ENCODE data around the gene CCR5AS.
A peak's percentile ranks its signal among the peaks of the same experiment; 100 is the strongest.

CCR5AS gene

DNA sequence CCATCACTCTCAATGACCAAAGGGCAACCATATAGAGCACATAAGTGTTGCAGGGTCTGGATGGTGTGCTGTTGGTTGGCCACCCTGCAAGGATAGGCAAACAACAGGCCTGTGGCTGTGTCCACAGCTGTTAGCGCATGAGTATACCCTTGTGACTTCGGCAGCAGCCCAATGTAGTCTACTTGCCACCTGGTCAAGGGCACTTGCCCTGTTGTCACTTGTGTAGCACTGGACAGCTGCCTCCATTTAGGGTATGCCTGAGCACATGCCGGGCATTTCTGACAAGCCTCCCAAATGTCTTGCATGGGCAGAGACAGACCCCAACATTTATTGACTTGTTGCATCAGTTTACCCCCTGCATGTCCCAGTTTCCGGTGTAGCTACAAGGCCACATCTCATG lies 12.9 kb upstream of the CCR5AS start:
- no peak for ATAC-seq
- Mint-ChIP-seq H3K27me3 (no peaks in the 10 kb centered on the region), H3K9me3 (no peaks in the 10 kb centered on the region), H3K4me1 (ENCODE audit: low read depth in 2 of 2) (no peaks in the 10 kb centered on the region), H3K27ac (no peak overlapping the region), H3K4me3 (no peak overlapping the region), H3K36me3 (no peaks in the 10 kb centered on the region)
- DNase-seq (ENCODE audit: low spot score) = no peak

DNA sequence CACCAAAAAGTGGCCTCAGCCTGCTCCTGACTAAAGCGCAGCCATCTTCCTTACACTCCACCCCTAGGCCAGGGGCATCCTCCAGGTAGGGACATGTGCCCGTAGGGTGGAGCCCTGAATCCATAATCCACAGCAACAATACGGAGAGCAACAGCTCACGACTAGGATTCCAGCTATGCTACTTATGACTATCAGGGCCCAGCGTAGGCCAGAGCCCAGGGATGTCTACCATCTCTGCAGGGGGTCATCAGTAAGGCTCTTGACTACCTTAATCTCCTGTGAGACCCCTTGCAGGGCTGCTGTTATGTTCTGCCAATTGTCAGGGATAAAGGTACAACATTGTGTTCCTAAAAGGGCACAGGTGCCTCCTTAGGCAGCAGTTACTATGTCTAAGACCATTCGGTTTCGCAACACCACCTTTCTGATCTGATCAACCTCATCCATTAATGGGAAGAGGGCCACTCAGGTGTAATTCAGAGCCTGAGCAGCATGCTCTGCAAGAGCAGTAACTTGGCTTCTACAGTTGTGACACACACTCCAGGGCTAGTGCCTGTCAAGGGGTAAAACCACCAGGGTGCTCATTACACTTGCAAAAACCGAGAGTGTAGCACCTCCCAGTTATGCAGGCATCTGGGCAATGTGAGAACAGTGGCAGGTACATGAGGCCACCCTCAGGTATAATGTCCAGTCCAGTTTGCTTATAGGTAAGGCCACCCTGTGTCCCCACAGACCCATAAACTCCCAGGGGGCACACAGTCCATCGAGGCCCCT lies 11.2 kb upstream of the CCR5AS start:
- no peak overlapping the region for H3K4me3 Mint-ChIP-seq
- DNase-seq (ENCODE audit: low spot score) (peak; percentile 44), ATAC-seq (no peak)
- no peaks in the 10 kb centered on the region for H3K27me3 Mint-ChIP-seq
- H3K4me1 Mint-ChIP-seq (ENCODE audit: low read depth in 2 of 2) = no peaks in the 10 kb centered on the region
- no peaks in the 10 kb centered on the region for H3K9me3 Mint-ChIP-seq
- H3K27ac Mint-ChIP-seq = no peak overlapping the region
- no peaks in the 10 kb centered on the region for H3K36me3 Mint-ChIP-seq

DNA sequence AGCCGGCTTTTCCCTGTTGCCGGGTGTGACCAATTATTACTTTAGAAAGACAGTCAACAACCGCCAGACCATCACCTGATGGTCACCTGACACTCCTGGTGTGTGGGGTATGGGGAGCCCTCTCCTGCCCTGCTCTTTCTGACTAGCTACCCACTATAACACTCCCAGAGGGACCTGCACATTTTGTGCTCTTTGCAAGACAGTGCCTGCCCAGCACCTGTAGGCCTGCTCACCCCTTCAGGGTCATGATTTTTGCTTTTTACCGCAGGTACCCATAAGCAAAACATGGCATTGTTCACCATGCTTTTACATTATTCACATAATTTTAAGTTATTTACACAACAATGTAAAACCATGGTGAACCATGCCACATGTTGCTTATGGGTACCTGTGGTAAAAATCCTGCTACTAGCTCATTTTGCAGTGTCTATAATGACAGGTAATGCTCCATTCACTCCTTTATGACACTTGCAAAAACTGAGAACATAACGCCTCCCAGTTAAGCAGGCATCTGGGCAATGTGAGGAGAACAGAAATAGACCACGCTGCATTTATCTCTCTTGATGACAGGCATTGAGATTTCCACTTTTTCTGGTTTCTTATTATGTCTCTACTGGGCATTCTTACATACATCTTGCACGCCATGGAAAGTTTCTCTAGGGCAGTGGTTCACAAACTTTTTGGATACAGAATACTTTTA lies 10.1 kb upstream of the CCR5AS start:
- Mint-ChIP-seq H3K27me3 (no peaks in the 10 kb centered on the region), H3K4me1 (ENCODE audit: low read depth in 2 of 2) (no peaks in the 10 kb centered on the region), H3K9me3 (no peaks in the 10 kb centered on the region), H3K27ac (no peak overlapping the region), H3K4me3 (no peak overlapping the region), H3K36me3 (no peaks in the 10 kb centered on the region)
- DNase-seq (ENCODE audit: low spot score) = peak; percentile 10
- ATAC-seq = no peak

DNA sequence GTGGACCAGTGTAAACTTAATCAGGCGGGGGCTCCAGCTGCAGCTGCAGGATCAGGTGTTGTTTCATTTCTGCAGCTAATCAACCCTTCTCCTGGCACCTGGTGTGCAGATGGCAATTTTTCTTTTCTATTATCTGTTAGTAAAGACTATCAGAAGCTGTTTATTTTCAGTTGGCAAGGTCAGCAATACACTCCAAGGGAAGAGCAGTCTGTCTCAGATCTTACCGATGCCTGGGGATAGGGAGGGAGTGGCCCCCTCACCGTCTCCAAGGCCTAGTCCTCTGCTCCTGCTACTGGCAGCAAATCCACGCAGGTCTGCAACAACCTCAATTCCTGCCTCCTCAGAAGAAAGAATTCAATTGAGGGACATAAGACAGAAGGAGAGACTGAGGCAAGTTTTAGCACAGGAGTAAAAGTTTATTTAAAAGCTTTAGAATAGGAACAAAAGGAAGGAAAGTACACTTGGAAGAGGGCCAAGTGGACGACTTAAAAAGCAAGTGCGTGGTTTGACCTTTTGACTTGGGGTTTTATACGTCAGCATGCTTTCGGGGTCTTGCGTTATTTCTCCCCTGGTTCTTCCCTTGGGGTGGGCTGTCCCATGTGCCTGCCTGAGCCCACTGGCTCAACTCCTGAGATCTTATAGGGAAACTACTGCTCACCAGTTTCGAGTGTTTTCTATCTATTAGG lies 9.4 kb upstream of the CCR5AS start:
- Mint-ChIP-seq H3K27me3 (no peaks in the 10 kb centered on the region), H3K27ac (no peak overlapping the region), H3K4me3 (no peak overlapping the region), H3K4me1 (ENCODE audit: low read depth in 2 of 2) (no peaks in the 10 kb centered on the region), H3K9me3 (no peaks in the 10 kb centered on the region), H3K36me3 (no peaks in the 10 kb centered on the region)
- ATAC-seq (no peak), DNase-seq (ENCODE audit: low spot score) (no peak)

DNA sequence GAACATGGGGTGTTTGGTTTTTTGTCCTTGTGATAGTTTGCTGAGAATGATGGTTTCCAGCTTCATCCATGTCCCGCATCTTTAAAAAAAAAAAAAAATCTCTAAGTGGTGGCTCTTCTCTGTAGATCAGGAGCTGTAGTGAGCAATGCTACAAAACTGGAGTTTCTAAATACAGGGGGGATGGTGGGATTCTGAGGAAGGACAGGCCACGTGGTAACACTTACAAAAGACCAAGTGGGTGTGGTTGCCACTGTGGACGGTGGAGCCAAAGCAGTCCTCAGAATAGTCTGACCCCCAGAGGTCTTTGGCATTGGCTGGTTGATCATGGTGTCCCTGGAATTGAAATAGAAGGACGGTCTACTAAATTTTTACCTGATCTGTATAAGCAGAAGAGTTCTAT lies 7.9 kb upstream of the CCR5AS start:
- ATAC-seq (no peak), DNase-seq (ENCODE audit: low spot score) (no peak)
- Mint-ChIP-seq H3K27ac (no peak overlapping the region), H3K27me3 (no peaks in the 10 kb centered on the region), H3K36me3 (no peaks in the 10 kb centered on the region), H3K4me1 (ENCODE audit: low read depth in 2 of 2) (peaks cover 0 to 4% of the 10 kb centered on the region in 2 donors), H3K9me3 (no peaks in the 10 kb centered on the region), H3K4me3 (no peak overlapping the region)

DNA sequence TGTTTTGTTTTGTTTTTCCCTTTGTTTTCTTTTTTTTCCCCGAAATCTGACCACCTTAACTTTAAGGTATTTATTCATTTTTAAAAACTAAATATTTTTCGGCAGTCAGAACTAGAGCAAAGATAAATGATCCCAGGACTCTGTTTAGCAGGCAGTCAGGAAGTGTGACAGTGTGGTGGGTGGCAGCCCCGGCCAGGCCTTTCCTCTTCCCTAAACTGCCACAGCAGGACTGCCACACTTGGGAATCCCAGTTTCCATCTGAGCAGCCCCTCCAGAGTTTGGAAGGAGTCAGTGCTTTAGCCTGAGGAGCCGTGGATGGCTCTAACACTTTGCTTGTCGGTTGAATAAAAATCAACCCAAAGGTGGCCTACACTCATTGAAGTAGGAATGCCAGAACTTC lies 7.1 kb upstream of the CCR5AS start:
- no peaks in the 10 kb centered on the region for H3K36me3 Mint-ChIP-seq
- DNase-seq (ENCODE audit: low spot score) (peak; percentile 32), ATAC-seq (no peak)
- H3K4me1 Mint-ChIP-seq (ENCODE audit: low read depth in 2 of 2) = peaks cover 0 to 6% of the 10 kb centered on the region in 2 donors
- H3K27ac Mint-ChIP-seq = no peak overlapping the region
- H3K27me3 Mint-ChIP-seq = no peaks in the 10 kb centered on the region
- H3K4me3 Mint-ChIP-seq = no peak overlapping the region
- no peaks in the 10 kb centered on the region for H3K9me3 Mint-ChIP-seq

DNA sequence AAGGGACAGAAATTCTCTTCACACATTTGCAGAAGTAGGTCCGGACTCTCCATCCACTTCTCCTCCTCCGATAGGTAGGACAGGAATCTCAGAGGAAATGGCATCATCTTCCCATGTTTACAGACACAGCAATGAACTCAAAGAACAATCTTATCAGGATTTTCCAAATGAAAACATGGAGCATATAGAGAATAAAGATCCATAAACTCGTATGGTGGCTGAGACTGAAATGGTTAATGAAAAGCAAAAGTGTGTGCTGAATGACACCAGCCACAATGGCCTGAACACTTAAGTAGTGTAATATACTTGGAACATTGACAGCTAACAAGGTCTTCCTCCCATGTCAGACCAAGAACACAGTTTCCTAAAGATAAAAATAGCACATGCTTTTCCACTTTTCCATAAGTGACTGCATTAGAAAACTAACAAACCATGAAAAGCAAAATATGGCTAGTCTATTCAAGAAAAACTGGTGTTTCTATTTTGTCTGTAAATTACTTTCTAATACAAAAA lies 6.0 kb upstream of the CCR5AS start:
- H3K36me3 Mint-ChIP-seq = no peaks in the 10 kb centered on the region
- no peaks in the 10 kb centered on the region for H3K27me3 Mint-ChIP-seq
- H3K4me3 Mint-ChIP-seq = no peak overlapping the region
- no peaks in the 10 kb centered on the region for H3K9me3 Mint-ChIP-seq
- DNase-seq (ENCODE audit: low spot score) = no peak
- peaks cover 6 to 12% of the 10 kb centered on the region in 2 donors for H3K4me1 Mint-ChIP-seq (ENCODE audit: low read depth in 2 of 2)
- no peak for ATAC-seq
- H3K27ac Mint-ChIP-seq = no peak overlapping the region

DNA sequence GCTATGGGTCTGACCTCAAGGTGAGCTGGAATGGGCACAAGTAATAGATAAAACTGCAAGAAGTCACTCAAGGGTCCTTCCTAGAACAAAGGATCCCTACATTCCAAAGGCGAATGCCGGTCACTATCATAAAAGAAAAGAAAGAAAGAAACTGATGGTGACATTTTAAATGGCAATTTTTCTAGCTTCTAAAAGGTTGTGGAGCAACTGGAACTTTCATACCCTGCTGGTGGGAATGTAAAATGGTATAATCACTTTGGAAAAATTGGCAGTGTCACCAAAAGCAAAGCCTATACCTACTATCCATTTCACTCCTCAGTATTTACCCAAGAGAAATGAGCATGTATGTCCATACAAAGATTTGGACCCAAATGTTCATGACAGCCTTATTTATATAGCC lies 4.4 kb upstream of the CCR5AS start:
- Mint-ChIP-seq H3K9me3 (no peaks in the 10 kb centered on the region), H3K4me1 (ENCODE audit: low read depth in 2 of 2) (peaks cover 19 to 27% of the 10 kb centered on the region in 2 donors)

DNA sequence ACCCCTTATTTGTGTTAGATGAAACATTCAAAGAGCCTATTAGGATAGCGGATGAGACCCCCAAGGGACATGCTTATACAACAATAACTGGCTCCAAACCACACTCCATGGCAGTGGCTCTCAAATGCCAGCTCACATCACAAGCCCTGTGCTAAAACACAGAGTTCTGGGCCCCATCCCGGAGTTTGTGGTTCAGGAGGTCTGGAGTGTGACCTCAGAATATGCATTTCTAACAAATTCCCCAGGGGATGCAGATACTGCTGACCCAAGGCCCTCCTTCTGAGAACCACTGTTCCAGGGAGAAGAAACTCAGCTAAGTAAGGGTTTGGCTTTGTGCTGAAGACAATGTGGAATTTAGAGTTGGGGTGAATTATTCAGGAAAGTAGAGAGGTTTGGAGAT lies 3.8 kb upstream of the CCR5AS start:
- ATAC-seq = no peak
- H3K27ac Mint-ChIP-seq = no peak overlapping the region

More for the DNA sequence above, 4.4 kb upstream of the CCR5AS start:
- Mint-ChIP-seq H3K36me3 (no peaks in the 10 kb centered on the region), H3K27ac (no peak overlapping the region), H3K27me3 (no peaks in the 10 kb centered on the region), H3K4me3 (no peak overlapping the region)
- DNase-seq (ENCODE audit: low spot score) = no peak
- no peak for ATAC-seq

DNA sequence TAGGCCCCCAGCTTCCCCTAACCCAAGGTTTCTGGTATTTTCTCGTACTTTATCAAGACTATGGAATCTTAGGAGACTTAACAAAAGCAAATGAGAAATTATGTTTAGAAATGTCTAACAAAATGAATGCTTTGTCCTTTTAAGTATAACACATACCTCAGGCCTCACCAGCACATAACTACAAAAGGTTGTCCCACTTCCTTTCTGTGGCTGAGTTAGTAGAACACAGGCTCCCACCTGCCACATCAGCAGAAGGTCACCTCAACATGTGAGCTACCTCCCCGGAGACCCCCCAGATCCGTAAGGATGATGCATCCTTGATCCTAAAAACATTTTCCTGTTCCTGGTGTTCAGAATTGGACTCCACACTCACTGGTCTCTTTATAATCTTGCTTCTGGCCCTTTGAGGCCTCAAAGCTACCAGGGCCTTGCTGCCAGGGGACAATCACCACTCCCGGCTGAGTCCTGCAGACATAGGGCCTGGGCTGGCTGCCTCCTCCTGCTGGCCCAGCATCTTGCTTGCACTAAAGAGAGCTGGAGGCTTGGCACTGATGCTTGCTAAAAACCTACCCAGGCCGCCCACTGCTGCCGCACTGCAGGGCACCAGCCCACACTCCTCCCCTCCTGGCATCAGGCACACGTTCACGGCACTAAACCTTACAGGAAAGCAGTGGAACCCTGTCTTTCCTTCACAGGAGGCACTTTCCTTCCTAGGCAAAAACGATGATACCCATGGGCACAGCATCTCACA lies 3.0 kb upstream of the CCR5AS start:
- no peak overlapping the region for H3K4me3 Mint-ChIP-seq
- no peak for ATAC-seq
- DNase-seq (ENCODE audit: low spot score) = peak; percentile 45
- H3K27me3 Mint-ChIP-seq = no peaks in the 10 kb centered on the region
- H3K27ac Mint-ChIP-seq = no peak overlapping the region
- peaks cover 19 to 28% of the 10 kb centered on the region in 2 donors for H3K4me1 Mint-ChIP-seq (ENCODE audit: low read depth in 2 of 2)
- H3K36me3 Mint-ChIP-seq = no peaks in the 10 kb centered on the region
- H3K9me3 Mint-ChIP-seq = no peaks in the 10 kb centered on the region

More for the DNA sequence above, 3.8 kb upstream of the CCR5AS start:
- H3K36me3 Mint-ChIP-seq = no peaks in the 10 kb centered on the region
- no peaks in the 10 kb centered on the region for H3K9me3 Mint-ChIP-seq
- H3K27me3 Mint-ChIP-seq = no peaks in the 10 kb centered on the region
- DNase-seq (ENCODE audit: low spot score) = no peak
- no peak overlapping the region for H3K4me3 Mint-ChIP-seq
- peaks cover 19 to 28% of the 10 kb centered on the region in 2 donors for H3K4me1 Mint-ChIP-seq (ENCODE audit: low read depth in 2 of 2)

DNA sequence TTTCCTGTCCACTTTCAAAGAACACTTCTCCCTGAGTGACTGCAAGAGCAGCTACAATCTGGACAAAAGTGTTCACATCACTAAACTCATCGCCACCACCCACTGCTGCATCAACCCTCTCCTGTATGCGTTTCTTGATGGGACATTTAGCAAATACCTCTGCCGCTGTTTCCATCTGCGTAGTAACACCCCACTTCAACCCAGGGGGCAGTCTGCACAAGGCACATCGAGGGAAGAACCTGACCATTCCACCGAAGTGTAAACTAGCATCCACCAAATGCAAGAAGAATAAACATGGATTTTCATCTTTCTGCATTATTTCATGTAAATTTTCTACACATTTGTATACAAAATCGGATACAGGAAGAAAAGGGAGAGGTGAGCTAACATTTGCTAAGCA lies 2.0 kb upstream of the CCR5AS start:
- H3K36me3 Mint-ChIP-seq = no peaks in the 10 kb centered on the region
- H3K9me3 Mint-ChIP-seq = no peaks in the 10 kb centered on the region
- peaks cover 19 to 28% of the 10 kb centered on the region in 2 donors for H3K4me1 Mint-ChIP-seq (ENCODE audit: low read depth in 2 of 2)
- no peak for DNase-seq (ENCODE audit: low spot score)
- no peaks in the 10 kb centered on the region for H3K27me3 Mint-ChIP-seq
- H3K4me3 Mint-ChIP-seq = peak overlapping the region; percentile 16
- ATAC-seq = no peak
- H3K27ac Mint-ChIP-seq = no peak overlapping the region

DNA sequence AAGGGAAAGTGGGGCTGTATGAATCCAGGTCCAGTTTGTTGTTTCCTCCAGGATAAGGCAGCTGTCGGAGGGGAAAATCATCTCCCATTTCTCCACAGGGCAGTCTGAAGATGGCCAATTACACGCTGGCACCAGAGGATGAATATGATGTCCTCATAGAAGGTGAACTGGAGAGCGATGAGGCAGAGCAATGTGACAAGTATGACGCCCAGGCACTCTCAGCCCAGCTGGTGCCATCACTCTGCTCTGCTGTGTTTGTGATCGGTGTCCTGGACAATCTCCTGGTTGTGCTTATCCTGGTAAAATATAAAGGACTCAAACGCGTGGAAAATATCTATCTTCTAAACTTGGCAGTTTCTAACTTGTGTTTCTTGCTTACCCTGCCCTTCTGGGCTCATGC lies 1.1 kb upstream of the CCR5AS start:
- DNase-seq (ENCODE audit: low spot score) (no peak), ATAC-seq (no peak)
- no peaks in the 10 kb centered on the region for H3K36me3 Mint-ChIP-seq
- no peaks in the 10 kb centered on the region for H3K9me3 Mint-ChIP-seq
- H3K4me3 Mint-ChIP-seq = peak overlapping the region; percentile 87
- H3K4me1 Mint-ChIP-seq (ENCODE audit: low read depth in 2 of 2) = peaks cover 19 to 28% of the 10 kb centered on the region in 2 donors
- peaks cover 0 to 3% of the 10 kb centered on the region in 2 donors for H3K27me3 Mint-ChIP-seq
- peak overlapping the region; percentile 90 to 93 for H3K27ac Mint-ChIP-seq

DNA sequence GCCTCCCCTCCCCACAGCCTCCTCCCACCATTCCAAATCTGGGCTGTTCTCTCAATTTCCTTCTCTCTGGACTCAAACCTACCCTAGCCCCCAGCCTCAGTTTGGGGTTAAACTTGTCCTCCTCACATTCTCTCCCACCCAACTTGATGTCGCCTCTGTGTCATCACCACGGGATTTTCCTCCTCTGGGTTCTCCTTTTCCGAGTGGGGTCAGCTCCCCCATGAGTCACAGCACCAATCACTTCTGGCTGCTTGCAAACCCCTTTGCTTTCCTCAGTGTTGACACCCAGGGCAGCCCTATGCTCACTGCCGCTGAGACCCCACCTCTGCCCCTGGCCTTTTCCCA lies 451 bp downstream of the CCR5AS start:
- Mint-ChIP-seq H3K27ac (peak overlapping the region; percentile 90 to 93), H3K4me3 (peak overlapping the region; percentile 87), H3K27me3 (peaks cover 0 to 3% of the 10 kb centered on the region in 2 donors), H3K4me1 (ENCODE audit: low read depth in 2 of 2) (peaks cover 19 to 28% of the 10 kb centered on the region in 2 donors), H3K9me3 (no peaks in the 10 kb centered on the region), H3K36me3 (no peaks in the 10 kb centered on the region)
- DNase-seq (ENCODE audit: low spot score) (no peak), ATAC-seq (no peak)
